H9 (cell line): ENCODE results near the gene LMF1. TPM values are rescaled to one million over a fixed set of nuclear protein-coding genes. Genes with fewer than 3 reads are reported as not detected.

Source experiments
- DNase-seq: peaks from one replicate; pipeline ENCODE4 v3.0.0-alpha.2; 2017
- H2AFZ ChIP-seq: one replicate; pipeline ENCODE4 v1.6.1; 2013; ENCODE audit warnings: mild to moderate bottlenecking, low read length, control low read depth, moderate library complexity
- H2AK5ac ChIP-seq: 2 replicates; pipeline ENCODE4 v1.6.1; 2013; ENCODE audit warnings: low read length, control low read depth, mixed read lengths; ENCODE audit not compliant: insufficient read length
- H2BK120ac ChIP-seq: one replicate; pipeline ENCODE4 v1.6.1; 2013; ENCODE audit warnings: low read depth, mild to moderate bottlenecking, low read length, control low read depth, inconsistent platforms; ENCODE audit not compliant: poor library complexity, severe bottlenecking
- H2BK12ac ChIP-seq: 2 replicates; pipeline ENCODE4 v1.6.1; 2013; ENCODE audit warnings: low read length, control low read depth, mixed read lengths, low read depth; ENCODE audit not compliant: insufficient read length
- H2BK15ac ChIP-seq: 2 replicates; pipeline ENCODE4 v1.6.1; 2013; ENCODE audit warnings: low read depth, low read length, control low read depth
- H2BK20ac ChIP-seq: one replicate; pipeline ENCODE4 v1.6.1; 2013; ENCODE audit warnings: low read depth, mild to moderate bottlenecking, low read length, control low read depth, inconsistent platforms; ENCODE audit not compliant: poor library complexity, severe bottlenecking
- H2BK5ac ChIP-seq: 2 replicates; pipeline ENCODE4 v1.6.1; 2013; ENCODE audit warnings: low read length, control low read depth, mixed read lengths; ENCODE audit not compliant: insufficient read length
- H3K14ac ChIP-seq: 2 replicates; pipeline ENCODE4 v1.6.1; 2013; ENCODE audit warnings: low read length, control low read depth; ENCODE audit not compliant: insufficient read depth
- H3K18ac ChIP-seq: 2 replicates; pipeline ENCODE4 v1.6.1; 2013; ENCODE audit warnings: low read depth, mild to moderate bottlenecking, mixed read lengths, low read length, control low read depth; ENCODE audit not compliant: insufficient read length
- H3K23ac ChIP-seq: 2 replicates; pipeline ENCODE4 v1.6.1; 2013; ENCODE audit warnings: low read length, control low read depth, mixed read lengths, low read depth; ENCODE audit not compliant: insufficient read length
- H3K23me2 ChIP-seq: 2 replicates; pipeline ENCODE4 v1.6.1; 2013; ENCODE audit warnings: low read depth, mild to moderate bottlenecking, mixed read lengths, low read length, control low read depth; ENCODE audit not compliant: insufficient read length, poor library complexity, severe bottlenecking
- H3K27ac ChIP-seq: 2 replicates; pipeline ENCODE4 v1.5.1; 2013; ENCODE audit warnings: low read length, control low read depth, mixed read lengths, low read depth; ENCODE audit not compliant: insufficient read length
- H3K27me3 ChIP-seq: 2 replicates; pipeline ENCODE4 v1.6.1; 2013; ENCODE audit warnings: low read length, control low read depth, inconsistent platforms; ENCODE audit not compliant: insufficient read depth
- H3K4ac ChIP-seq: 2 replicates; pipeline ENCODE4 v1.6.1; 2013; ENCODE audit warnings: low read depth, mild to moderate bottlenecking, control low read depth, inconsistent platforms, low read length, moderate library complexity
- H3K4me1 ChIP-seq: 2 replicates; pipeline ENCODE4 v1.6.1; 2013; ENCODE audit warnings: low read length, control low read depth, inconsistent platforms; ENCODE audit not compliant: insufficient read depth
- H3K4me2 ChIP-seq: 2 replicates; pipeline ENCODE4 v1.6.1; 2013; ENCODE audit warnings: low read length, control low read depth, mixed read lengths; ENCODE audit not compliant: insufficient read length, insufficient read depth
- H3K56ac ChIP-seq: 2 replicates; pipeline ENCODE4 v1.6.1; 2013; ENCODE audit warnings: low read depth, mild to moderate bottlenecking, mixed read lengths, low read length, control low read depth; ENCODE audit not compliant: insufficient read length
- H3K79me1 ChIP-seq: 2 replicates; pipeline ENCODE4 v1.6.1; 2013; ENCODE audit warnings: low read depth, mild to moderate bottlenecking, moderate library complexity, low read length, control low read depth, inconsistent platforms; ENCODE audit not compliant: insufficient read depth, poor library complexity, severe bottlenecking
- H3K79me2 ChIP-seq: 2 replicates; pipeline ENCODE4 v1.6.1; 2013; ENCODE audit warnings: low read length, control low read depth, inconsistent platforms; ENCODE audit not compliant: insufficient read depth
- H3K9ac ChIP-seq: 2 replicates; pipeline ENCODE4 v1.6.1; 2013; ENCODE audit warnings: low read length, control low read depth, mixed read lengths; ENCODE audit not compliant: insufficient read length; ENCODE audit errors: extremely low read depth
- H3K9me3 ChIP-seq: one replicate; pipeline ENCODE4 v1.6.1; 2013; ENCODE audit warnings: low read depth, low read length, inconsistent platforms; ENCODE audit not compliant: control insufficient read depth
- H3T11ph ChIP-seq: one replicate; pipeline ENCODE4 v1.6.1; 2013; ENCODE audit warnings: mild to moderate bottlenecking, low read length, control low read depth, inconsistent platforms
- H4K20me1 ChIP-seq: one replicate; pipeline ENCODE4 v1.6.1; 2013; ENCODE audit not compliant: control insufficient read depth, insufficient read length, insufficient read depth
- H4K5ac ChIP-seq: 2 replicates; pipeline ENCODE4 v1.6.1; 2013; ENCODE audit warnings: low read depth, mild to moderate bottlenecking, mixed read lengths, low read length, control low read depth; ENCODE audit not compliant: insufficient read length
- H4K8ac ChIP-seq: replicated peaks from 2 replicates; pipeline ENCODE4 v1.6.1; 2013; ENCODE audit warnings: low read length, control low read depth, mixed read lengths, low read depth; ENCODE audit not compliant: insufficient read length
- H4K91ac ChIP-seq: 2 replicates; pipeline ENCODE4 v1.6.1; 2013; ENCODE audit warnings: low read depth, mild to moderate bottlenecking, moderate library complexity, mixed read lengths, low read length, control low read depth; ENCODE audit not compliant: insufficient read length
- H3K27ac Mint-ChIP-seq, 3 experiments: 2 replicates in 2 of 3; 3 replicates in 1 of 3; pipeline ENCODE4 v1.8.0; 2020 to 2021; ENCODE audit warnings: mixed read lengths in 3 of 3, mild to moderate bottlenecking in 1 of 3, moderate library complexity in 1 of 3
- H3K27me3 Mint-ChIP-seq: 2 replicates; pipeline ENCODE4 v1.8.0; 2021; ENCODE audit warnings: low read depth, mild to moderate bottlenecking, moderate library complexity, mixed read lengths
- H3K36me3 Mint-ChIP-seq, 3 experiments: 2 replicates in 2 of 3; 3 replicates in 1 of 3; pipeline ENCODE4 v1.8.0; 2020 to 2021; ENCODE audit warnings: low read depth in 3 of 3, mixed read lengths in 3 of 3; ENCODE audit not compliant: insufficient read depth in 1 of 3
- H3K4me1 Mint-ChIP-seq, 2 experiments: 2 replicates each; pipeline ENCODE4 v1.8.0; 2020; ENCODE audit warnings: mixed read lengths in 2 of 2
- H3K4me3 Mint-ChIP-seq, 2 experiments: 2 replicates in 1 of 2; 3 replicates in 1 of 2; pipeline ENCODE4 v1.8.0; 2020 to 2021; ENCODE audit warnings: mild to moderate bottlenecking in 2 of 2, mixed read lengths in 2 of 2, moderate library complexity in 1 of 2
- H3K9me3 Mint-ChIP-seq, 2 experiments: 2 replicates in 1 of 2; 3 replicates in 1 of 2; pipeline ENCODE4 v1.8.0; 2020; ENCODE audit warnings: mild to moderate bottlenecking in 2 of 2, mixed read lengths in 2 of 2, moderate library complexity in 1 of 2
- CTCF ChIP-seq: fragments of 200-600 bp; sonication (generic); conservative IDR thresholded peaks from 3 replicates; pipeline ENCODE4 v1.8.0; 2021; ENCODE audit warnings: antibody characterized with exemption, mild to moderate bottlenecking
- WGBS: extraction: QIAGEN DNeasy Blood & Tissue Kit; methylation state at CpG from one replicate; pipeline ENCODE4 v1.1.7; 2013; ENCODE audit warnings: missing lambda C conversion rate, low lambda C conversion rate, mixed read lengths; ENCODE audit not compliant: insufficient read length; ENCODE audit errors: extremely low coverage; 5-methylcytosine and 5-hydroxymethylcytosine counted together
- total RNA-seq: library from RNA; stranded (reverse); gene quantifications from 2 replicates; pipeline ENCODE4 v1.2.1, GENCODE V29; 2021

The LMF1 gene
- total RNA-seq, 1 experiment from 2014 or later, result 7.1 TPM

- no peak overlapping the region for H3K4me2 ChIP-seq
- Mint-ChIP-seq H3K4me1 (peaks cover 10 to 15% of the 10 kb centered on the region in 2 experiments), H3K27ac (no peak overlapping the region), H3K27me3 (peaks cover 13% of the 10 kb centered on the region), H3K36me3 (no peaks in the 10 kb centered on the region), H3K4me3 (no peak overlapping the region), H3K9me3 (peaks cover 0 to 4% of the 10 kb centered on the region in 2 experiments; a peak in 1 of 5 replicates)
- no peaks in the 10 kb centered on the region for H3K79me1 ChIP-seq
- DNase-seq, result no peak
- no peak overlapping the region for H2AK5ac ChIP-seq
- no peak overlapping the region for H4K5ac ChIP-seq
- no peak overlapping the region for H2BK20ac ChIP-seq
- no peaks in the 10 kb centered on the region; the same call in 1 of the 2 replicates for H3K27me3 ChIP-seq
- no peak overlapping the region for H3K14ac ChIP-seq
- no peak overlapping the region for H2BK5ac ChIP-seq
- no peaks in the 10 kb centered on the region for H4K20me1 ChIP-seq
- no peak overlapping the region for H3K56ac ChIP-seq
- no peak overlapping the region for H4K8ac ChIP-seq
- no peak overlapping the region for H2BK15ac ChIP-seq
- no peaks in the 10 kb centered on the region for H3K4me1 ChIP-seq
- H3K27ac ChIP-seq, result no peak overlapping the region
- no peaks in the 10 kb centered on the region for H3K79me2 ChIP-seq
- H3K9me3 ChIP-seq, result no peaks in the 10 kb centered on the region
- no peak overlapping the region for H3K4ac ChIP-seq
- no peak overlapping the region for H2BK120ac ChIP-seq
- no peak overlapping the region for H3K18ac ChIP-seq
- no peak overlapping the region for H4K91ac ChIP-seq
- WGBS, result no CpG with 5 or more reads among the region's 23 CpGs
- no peak overlapping the region for H2BK12ac ChIP-seq
- H3K9ac ChIP-seq, result no peak overlapping the region
- TF ChIP-seq CTCF, result no peak
- no peak overlapping the region for H2AFZ ChIP-seq
- H3K23ac ChIP-seq, result no peak overlapping the region
- no peaks in the 10 kb centered on the region for H3K23me2 ChIP-seq
- H3T11ph ChIP-seq, result no peak overlapping the region
These were observed 151.3 kb downstream of the LMF1 start for GRCh38 chr16:819336-820043.
